HG03571 (cell line): Measurements from ENCODE around the gene PACRGL.

Experiments
- ATAC-seq: cut with Tn5 transposase; IDR thresholded peaks from one replicate; pipeline ENCODE4 v1.9.1; 2021; ENCODE audit not compliant: unreplicated experiment

PACRGL gene

GRCh38 chr4:20700007-20700761, at the start of gene PACRGL:
Gene PACRGL (plus strand): TSS chr4:20700458. CDS start chr4:20704482, 4,024 bp downstream.
- ATAC-seq = peak; percentile 100

GRCh38 chr4:20652226-20652885, 47.9 kb upstream of the PACRGL start:
- no peak for ATAC-seq

- ATAC-seq = no peak
Observed at GRCh38 chr4:20658456-20658855, 41.8 kb upstream of the PACRGL start.

- ATAC-seq = no peak
Observed at GRCh38 chr4:20662851-20663250, 37.4 kb upstream of the PACRGL start.

GRCh38 chr4:20666012-20666860, 34.0 kb upstream of the PACRGL start:
- no peak for ATAC-seq

GRCh38 chr4:20672262-20672661, 28.0 kb upstream of the PACRGL start:
- ATAC-seq = no peak

GRCh38 chr4:20675786-20676185, 24.5 kb upstream of the PACRGL start:
- no peak for ATAC-seq

GRCh38 chr4:20676501-20677197, 23.6 kb upstream of the PACRGL start:
- ATAC-seq = no peak

GRCh38 chr4:20678400-20678799, 21.9 kb upstream of the PACRGL start:
- no peak for ATAC-seq

GRCh38 chr4:20679951-20680350, 20.3 kb upstream of the PACRGL start:
- no peak for ATAC-seq

GRCh38 chr4:20680736-20681135, 19.5 kb upstream of the PACRGL start:
- no peak for ATAC-seq

GRCh38 chr4:20681271-20681670, 19.0 kb upstream of the PACRGL start:
- ATAC-seq = no peak

- ATAC-seq = no peak
Observed at GRCh38 chr4:20682853-20683252, 17.4 kb upstream of the PACRGL start.

- ATAC-seq = no peak
Observed at GRCh38 chr4:20683766-20684165, 16.5 kb upstream of the PACRGL start.

GRCh38 chr4:20684852-20685763, 15.2 kb upstream of the PACRGL start:
- no peak for ATAC-seq

GRCh38 chr4:20687864-20688263, 12.4 kb upstream of the PACRGL start:
- ATAC-seq = no peak

- no peak for ATAC-seq
Observed at GRCh38 chr4:20696815-20697214, 3.4 kb upstream of the PACRGL start.

- no peak for ATAC-seq
Observed at GRCh38 chr4:20698382-20698781, 1.9 kb upstream of the PACRGL start.

GRCh38 chr4:20698820-20699219, 1.4 kb upstream of the PACRGL start:
- ATAC-seq = no peak

GRCh38 chr4:20711335-20711734, 11.1 kb downstream of the PACRGL start:
- no peak for ATAC-seq
